ENCODE results near the gene SERPINA7. TPM values are rescaled to one million over a fixed set of nuclear protein-coding genes. Genes with fewer than 3 reads are reported as not detected.

The SERPINA7 gene, protein sequence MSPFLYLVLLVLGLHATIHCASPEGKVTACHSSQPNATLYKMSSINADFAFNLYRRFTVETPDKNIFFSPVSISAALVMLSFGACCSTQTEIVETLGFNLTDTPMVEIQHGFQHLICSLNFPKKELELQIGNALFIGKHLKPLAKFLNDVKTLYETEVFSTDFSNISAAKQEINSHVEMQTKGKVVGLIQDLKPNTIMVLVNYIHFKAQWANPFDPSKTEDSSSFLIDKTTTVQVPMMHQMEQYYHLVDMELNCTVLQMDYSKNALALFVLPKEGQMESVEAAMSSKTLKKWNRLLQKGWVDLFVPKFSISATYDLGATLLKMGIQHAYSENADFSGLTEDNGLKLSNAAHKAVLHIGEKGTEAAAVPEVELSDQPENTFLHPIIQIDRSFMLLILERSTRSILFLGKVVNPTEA
- total RNA-seq: not detected

DNA sequence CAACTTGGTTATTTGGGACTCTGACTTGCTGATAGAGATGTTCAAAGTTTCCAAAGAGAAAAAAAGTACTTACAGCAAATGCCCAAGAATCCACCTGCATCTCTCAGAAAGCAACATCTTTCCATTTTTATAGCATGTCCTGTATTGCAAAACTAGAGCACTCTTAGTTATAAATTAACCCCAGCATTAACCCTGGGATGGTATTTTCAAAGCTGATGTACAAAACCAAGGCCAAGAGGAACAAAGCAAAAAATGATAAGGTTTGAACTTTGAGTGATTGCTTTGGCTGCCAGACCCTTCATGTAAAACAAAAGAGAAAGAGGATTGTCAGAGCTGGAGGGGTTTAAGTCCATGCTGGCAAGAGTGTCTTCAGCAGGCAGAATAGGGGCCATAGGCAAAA lies at the start of gene SERPINA7:
Gene SERPINA7, minus strand, starts transcription at position 103 of the 400 bp plus-strand sequence. CDS start 1,669 bp downstream, outside the sequence.
- TF ChIP-seq, protein P1, sequence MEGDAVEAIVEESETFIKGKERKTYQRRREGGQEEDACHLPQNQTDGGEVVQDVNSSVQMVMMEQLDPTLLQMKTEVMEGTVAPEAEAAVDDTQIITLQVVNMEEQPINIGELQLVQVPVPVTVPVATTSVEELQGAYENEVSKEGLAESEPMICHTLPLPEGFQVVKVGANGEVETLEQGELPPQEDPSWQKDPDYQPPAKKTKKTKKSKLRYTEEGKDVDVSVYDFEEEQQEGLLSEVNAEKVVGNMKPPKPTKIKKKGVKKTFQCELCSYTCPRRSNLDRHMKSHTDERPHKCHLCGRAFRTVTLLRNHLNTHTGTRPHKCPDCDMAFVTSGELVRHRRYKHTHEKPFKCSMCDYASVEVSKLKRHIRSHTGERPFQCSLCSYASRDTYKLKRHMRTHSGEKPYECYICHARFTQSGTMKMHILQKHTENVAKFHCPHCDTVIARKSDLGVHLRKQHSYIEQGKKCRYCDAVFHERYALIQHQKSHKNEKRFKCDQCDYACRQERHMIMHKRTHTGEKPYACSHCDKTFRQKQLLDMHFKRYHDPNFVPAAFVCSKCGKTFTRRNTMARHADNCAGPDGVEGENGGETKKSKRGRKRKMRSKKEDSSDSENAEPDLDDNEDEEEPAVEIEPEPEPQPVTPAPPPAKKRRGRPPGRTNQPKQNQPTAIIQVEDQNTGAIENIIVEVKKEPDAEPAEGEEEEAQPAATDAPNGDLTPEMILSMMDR (IDR thresholded peaks at IDR 0.05): no peak
- no peak for TF ChIP-seq POLR2A (IDR thresholded peaks at IDR 0.05)
- Histone ChIP-seq H3K27ac (no peak within 1 kb of the TSS), H3K27me3 (no peaks in the 10 kb centered on the region), H3K4me3 (no peak within 1 kb of the TSS), H3K9me3 (no peaks in the 10 kb centered on the region), H3K4me1 (peaks cover 11% of the 10 kb centered on the region), H3K36me3 (replicated peaks in 1 of 2; ENCODE audit: insufficient read depth in 1 of 2, low read depth in 2 of 2) (no peaks in the 10 kb centered on the region)
- DNase-seq: no peak
- no peak for ATAC-seq
- intact Hi-C loops (cut with DNase I): no loop called here

DNA sequence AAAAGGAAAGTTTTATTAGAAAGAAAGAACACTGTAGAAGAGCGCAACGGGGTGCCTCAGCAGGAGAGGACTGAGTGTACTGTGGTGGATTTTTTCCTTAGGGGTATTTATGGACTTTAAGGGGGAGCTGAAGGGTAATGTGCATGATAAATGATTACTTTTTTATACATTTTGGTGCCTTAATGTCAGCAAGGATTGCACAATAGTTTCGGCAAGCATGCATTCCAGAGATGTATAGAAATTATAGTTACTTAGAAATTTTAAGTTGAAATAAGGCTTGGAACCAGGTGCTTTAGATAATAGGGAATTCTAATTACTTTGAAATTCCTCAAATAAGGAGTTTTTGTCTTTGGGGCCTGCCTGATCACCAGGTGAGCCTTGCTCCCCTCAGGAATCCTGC lies 30.5 kb upstream of the SERPINA7 start:
- DNase-seq (no peak), ATAC-seq (no peak)
- Histone ChIP-seq H3K27me3 (no peaks in the 10 kb centered on the region), H3K4me3 (no peak overlapping the region), H3K36me3 (replicated peaks in 1 of 2; ENCODE audit: insufficient read depth in 1 of 2, low read depth in 2 of 2) (no peaks in the 10 kb centered on the region), H3K27ac (no peak overlapping the region), H3K9me3 (no peaks in the 10 kb centered on the region), H3K4me1 (no peaks in the 10 kb centered on the region)
- intact Hi-C loops (cut with DNase I): no loop called here
- TF ChIP-seq POLR2A (IDR thresholded peaks at IDR 0.05): no peak
- TF ChIP-seq, protein P1 (IDR thresholded peaks at IDR 0.05): no peak
- 81 to 89% methylated on average over 3 of the region's 3 CpGs for WGBS, 2 donors

DNA sequence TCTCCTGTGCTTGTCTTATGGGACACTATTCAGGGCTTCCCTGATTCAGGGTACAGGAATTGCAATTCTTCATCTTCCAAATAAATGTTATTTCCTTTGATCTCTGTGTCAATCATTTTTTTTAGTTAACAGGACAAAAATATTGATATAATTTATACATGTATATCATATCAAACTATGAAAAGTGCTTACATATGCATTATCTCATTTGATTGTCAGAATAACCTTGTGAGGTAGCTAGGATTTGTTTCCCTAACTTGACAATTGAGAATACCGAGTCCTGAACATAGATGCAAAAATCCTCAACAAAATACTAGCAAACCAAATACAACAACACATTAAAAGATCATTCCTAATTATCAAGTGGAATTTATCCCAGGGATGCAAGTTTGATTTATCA lies 11.5 kb upstream of the SERPINA7 start:
- TF ChIP-seq, protein P1 (IDR thresholded peaks at IDR 0.05): no peak
- no peak for TF ChIP-seq POLR2A (IDR thresholded peaks at IDR 0.05)
- Histone ChIP-seq H3K4me3 (no peak overlapping the region), H3K4me1 (no peaks in the 10 kb centered on the region), H3K9me3 (no peaks in the 10 kb centered on the region), H3K27ac (no peak overlapping the region), H3K36me3 (replicated peaks in 1 of 2; ENCODE audit: insufficient read depth in 1 of 2, low read depth in 2 of 2) (no peaks in the 10 kb centered on the region), H3K27me3 (no peaks in the 10 kb centered on the region)
- WGBS, 2 donors: 80 to 81% methylated on average over 1 of the region's 1 CpG
- DNase-seq: no peak
- ATAC-seq: no peak
- intact Hi-C loops (cut with DNase I): no loop called here

DNA sequence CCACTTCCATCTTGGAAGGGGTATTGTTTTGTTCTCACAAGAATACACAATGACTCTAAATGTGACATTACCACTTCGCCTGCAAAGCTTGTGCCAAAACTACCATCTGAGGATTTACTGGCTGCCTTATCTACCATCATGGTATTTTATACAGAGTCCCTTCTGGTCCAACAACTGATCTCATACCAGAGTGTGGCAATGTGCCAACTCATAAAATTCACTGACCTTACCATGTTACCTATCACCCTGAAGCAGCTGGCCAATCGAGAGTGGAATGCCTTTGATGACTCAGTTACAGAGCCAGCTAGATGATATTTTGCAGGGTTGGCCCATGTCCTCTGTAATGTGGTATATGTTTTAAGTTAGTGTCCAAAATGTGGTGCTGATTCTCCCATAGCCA lies 3.8 kb upstream of the SERPINA7 start:
- H3K4me3 ChIP-seq: no peak overlapping the region
- H3K27me3 ChIP-seq: no peaks in the 10 kb centered on the region
- H3K4me1 ChIP-seq: peaks cover 11% of the 10 kb centered on the region
- WGBS, 2 donors: 37 to 67% methylated on average over 1 to 2 of the region's 2 CpGs
- intact Hi-C loops (cut with DNase I): no loop called here
- H3K36me3 ChIP-seq (replicated peaks in 1 of 2; ENCODE audit: insufficient read depth in 1 of 2, low read depth in 2 of 2): no peaks in the 10 kb centered on the region
- no peaks in the 10 kb centered on the region for H3K9me3 ChIP-seq
- DNase-seq (peak in 2 of 4 donors; percentile 2 to 11), ATAC-seq (no peak)
- no peak overlapping the region for H3K27ac ChIP-seq
- TF ChIP-seq, protein P1 (IDR thresholded peaks at IDR 0.05): no peak

DNA sequence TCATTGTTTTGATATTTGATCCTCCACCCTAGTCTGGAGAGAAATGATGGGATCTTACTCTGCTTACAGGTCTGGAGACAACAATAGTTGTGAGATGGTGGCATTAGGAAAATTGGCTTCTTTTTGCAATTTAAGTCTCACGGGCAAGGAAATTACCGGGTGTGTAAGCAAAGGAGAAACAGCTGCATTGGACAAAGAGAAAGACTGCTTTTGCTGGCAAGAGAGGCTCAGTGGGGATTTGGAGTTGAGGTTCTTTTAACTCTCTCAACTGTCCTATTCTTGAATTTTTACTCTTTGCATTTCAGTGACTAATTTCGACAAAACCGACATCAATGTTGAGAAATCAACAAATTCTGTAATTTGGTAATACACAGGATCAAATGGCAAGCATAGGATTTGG lies 2.3 kb upstream of the SERPINA7 start:
- DNase-seq (no peak), ATAC-seq (no peak)
- no peaks in the 10 kb centered on the region for H3K36me3 ChIP-seq (replicated peaks in 1 of 2; ENCODE audit: insufficient read depth in 1 of 2, low read depth in 2 of 2)
- intact Hi-C loops (cut with DNase I): no loop called here
- H3K9me3 ChIP-seq: no peaks in the 10 kb centered on the region
- H3K4me3 ChIP-seq: no peak overlapping the region
- peaks cover 11% of the 10 kb centered on the region for H3K4me1 ChIP-seq
- H3K27me3 ChIP-seq: no peaks in the 10 kb centered on the region
- WGBS, 2 donors: 66 to 68% methylated on average over 4 of the region's 4 CpGs
- TF ChIP-seq, protein P1 (IDR thresholded peaks at IDR 0.05): no peak
- H3K27ac ChIP-seq: no peak overlapping the region
